Stimulated activated CD4-positive, alpha-beta T cell treated with anti-CD3 and anti-CD28 coated beads, Interleukin-15, amount 100 ng/mL, for 1 hour (primary cell): Measurements from ENCODE around the gene TCF12.
"Not testable (repeated sequence)": the region's sequence is repeated elsewhere in the genome, so short reads cannot be mapped to it uniquely, and the experiment has no call there.

Source experiments
- DNase-seq, 2 donors: peaks; one replicate each; pipeline ENCODE4 v3.0.0-alpha.2; 2020; ENCODE audit warnings: low read depth in 1 of 2, low spot score in 1 of 2

The TCF12 gene

GRCh38 chr15:57089815-57090495 is 171.5 kb downstream of the TCF12 start:
- no peak for DNase-seq

DNA sequence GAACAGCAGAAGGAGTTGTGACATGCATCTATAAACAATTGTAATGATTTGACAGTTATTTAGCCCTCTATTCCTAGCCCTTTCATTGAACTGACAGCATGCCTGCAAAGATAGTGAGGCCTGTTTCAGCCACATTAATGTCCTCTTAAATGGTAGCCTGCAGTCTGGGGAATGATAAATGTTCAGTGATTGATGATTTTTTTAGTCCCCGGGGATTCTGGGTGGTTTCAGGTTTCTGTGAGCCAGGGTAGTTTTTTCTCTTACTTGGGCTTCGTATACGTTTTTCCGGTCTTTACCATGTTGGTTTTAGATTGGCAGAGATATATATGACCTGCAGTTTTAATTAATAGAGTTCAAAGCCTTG is 172.0 kb downstream of the TCF12 start:
- DNase-seq = no peak

DNA sequence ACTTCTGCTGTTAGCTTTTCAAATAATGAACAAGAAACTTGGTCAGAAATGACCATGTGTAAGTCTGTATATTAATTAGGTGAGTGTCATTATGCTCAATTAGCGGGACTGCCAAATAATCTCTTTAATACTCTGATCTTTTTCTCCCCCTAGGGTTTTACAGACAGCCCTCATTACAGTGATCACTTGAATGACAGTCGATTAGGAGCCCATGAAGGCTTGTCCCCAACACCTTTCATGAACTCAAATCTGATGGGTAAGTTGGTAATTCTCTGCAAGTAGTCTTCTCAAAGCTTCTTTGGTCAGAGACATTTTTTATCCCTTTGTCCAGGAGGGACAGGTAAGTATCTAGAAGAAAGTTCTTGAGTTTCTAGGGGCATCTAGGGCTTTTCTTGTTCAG is 173.2 kb downstream of the TCF12 start:
- no peak for DNase-seq

- no peak for DNase-seq
Observed at GRCh38 chr15:57092252-57092651, 173.8 kb downstream of the TCF12 start.

DNA sequence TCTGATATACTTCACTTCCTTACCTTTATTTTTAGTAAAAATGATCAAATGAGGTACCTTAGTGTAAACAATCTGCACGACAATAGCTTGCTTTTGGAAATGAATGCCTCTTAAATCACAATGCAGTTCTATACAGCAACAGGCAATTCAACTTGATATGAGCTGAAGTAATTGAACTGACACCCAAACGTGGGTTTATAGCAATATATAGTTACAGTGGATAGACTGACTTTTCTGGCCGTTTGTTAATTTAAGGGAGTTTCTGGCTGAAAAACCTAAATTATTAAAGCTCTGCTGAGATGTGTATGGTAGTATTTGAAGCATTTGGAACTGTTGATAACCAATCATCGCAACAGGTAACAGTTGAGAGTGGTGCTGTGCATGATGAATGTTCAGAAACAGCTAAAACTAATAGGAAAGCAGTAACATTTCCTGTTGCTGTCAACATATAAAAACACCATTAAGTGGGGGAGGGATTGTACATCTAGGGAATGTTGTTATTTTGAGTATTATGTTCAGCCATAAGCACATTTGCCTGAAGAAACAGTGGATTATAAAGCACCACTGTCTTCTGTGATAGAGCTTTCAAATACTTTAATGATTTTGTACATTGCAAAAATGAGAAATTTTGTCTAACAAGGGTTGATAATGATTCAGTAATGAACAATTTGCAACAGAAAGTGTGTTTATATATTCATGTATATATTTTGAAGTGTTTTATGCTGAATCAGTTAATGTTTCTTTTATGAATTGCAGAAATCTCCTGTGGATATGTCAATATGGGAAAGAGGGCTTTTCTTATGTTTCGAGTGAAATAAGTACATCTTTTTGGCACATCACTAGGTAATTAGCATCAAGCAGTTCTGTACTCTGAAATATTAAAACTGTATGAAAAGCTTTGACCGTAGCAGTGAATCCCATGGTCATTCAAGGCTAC is 176.1 kb downstream of the TCF12 start:
- no peak for DNase-seq

GRCh38 chr15:57095896-57096295 is 177.5 kb downstream of the TCF12 start:
- no peak for DNase-seq

DNA sequence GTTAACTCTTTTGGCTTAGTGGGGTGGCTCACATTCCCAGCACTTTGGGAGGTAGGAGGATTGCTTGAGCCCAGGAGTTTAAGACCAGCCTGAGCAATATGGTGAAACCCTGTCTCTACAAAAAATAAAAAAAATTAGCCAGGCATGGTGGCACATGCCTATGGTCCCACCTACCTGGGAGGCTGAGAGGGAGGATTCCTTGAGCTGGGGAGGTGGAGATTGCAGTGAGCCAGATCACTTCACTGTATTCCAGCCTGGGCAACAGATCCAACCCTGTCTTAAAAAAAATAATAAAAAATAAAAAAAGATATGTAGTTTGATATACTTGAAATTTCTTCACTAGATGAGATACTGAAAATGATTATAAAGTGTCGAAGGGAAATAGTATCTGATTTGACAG is 178.8 kb downstream of the TCF12 start:
- DNase-seq = no peak

GRCh38 chr15:57097919-57098543 is 179.6 kb downstream of the TCF12 start:
- not testable (repeated sequence) for DNase-seq

DNA sequence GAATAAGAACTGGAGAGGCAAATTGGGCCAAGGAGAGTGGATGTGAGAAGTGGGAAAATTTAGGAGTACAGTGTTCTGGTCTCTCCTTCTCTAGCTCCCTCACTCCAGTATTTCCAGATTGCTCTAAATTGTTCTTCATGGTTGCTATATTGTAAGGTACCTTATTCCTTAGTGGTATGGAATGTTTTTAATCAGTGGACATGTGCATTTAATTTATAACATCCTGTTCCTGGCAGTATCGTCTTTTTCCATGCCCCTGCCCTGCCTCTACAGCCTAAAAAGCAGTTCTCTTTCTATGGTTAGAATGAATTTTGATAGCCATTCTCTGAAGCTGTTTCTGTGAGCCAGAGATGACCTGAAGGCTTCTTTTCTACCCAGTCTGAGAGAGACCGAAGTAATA is 180.5 kb downstream of the TCF12 start:
- DNase-seq = no peak

DNA sequence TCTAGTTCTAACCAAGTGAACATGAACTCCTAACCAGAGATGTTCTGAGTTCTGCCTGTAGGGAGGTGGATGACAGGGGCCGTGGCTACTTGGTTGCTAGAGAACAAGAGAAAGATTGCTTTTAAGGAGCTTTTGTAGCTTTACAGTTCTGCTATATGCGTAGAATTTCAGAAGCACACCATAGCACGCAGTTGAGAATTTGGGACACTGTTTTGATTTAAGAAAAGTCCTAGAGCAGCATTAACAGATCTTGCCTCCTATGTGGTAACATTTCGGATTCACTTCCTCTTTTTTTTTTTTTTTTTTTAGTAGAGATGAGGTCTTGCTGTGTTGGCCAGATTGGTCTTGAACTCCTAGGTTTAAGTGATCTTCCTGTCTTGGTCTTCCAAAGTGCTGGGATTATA is 181.7 kb downstream of the TCF12 start:
- no peak for DNase-seq

DNA sequence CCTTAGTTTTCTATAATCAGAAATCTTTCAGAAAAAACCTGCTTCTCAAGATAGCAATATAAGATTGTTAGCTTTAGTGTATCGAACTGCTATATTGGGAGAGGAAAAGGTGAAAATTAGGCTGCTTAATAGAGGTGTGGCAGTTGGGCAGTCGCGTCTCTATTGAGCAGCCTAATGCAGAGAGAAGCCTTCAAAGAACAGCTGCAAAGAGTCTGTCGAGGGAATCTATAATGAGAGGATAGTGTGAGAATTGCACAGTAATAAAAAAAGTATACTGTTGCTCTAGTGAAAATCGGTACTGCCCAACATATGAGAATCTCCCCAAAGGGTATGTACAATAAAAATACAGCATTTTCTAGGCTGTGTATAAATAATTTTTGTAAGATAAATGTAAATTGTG is 184.4 kb downstream of the TCF12 start:
- DNase-seq = no peak

DNA sequence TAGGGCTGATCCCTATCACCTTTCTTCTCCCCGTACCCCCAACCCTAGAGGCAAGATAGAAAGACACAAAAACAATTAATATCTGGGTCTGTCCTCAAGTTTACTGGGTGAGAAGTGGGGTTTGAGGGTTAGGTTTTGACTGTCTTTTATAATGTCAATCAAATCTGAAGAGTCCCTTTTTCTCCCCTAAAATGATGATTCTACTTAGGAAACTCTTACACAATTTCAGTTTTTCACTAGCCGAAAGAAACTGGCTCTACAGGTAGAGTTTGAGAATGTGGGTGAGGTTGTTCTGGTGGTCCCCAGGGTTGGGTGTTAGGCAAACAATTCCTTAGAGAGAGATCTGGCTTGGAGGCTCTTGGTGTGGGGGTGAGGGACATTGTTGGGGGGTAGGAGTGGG is 189.9 kb downstream of the TCF12 start:
- DNase-seq = no peak

GRCh38 chr15:57109005-57109404 is 190.6 kb downstream of the TCF12 start:
- no peak for DNase-seq

DNA sequence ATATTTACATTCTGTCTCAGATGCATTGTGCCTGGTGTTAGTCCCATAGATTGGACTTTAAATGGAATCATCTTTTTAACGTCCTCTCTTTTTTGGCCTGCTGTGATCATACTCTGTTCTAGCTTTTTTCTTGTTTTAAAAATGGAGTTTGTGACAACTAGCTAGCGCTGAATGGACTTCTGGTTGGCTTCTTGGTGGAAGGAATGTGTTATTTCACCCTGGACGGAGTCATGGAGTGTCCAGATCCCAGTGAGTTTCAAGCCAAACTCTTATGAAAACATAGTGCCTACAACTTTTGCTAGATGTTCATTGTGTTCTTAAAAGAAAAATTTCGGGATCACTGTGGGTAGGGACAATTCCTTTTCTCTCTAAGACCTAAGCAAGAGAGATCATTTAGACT is 192.6 kb downstream of the TCF12 start:
- no peak for DNase-seq

- DNase-seq = no peak
Observed at GRCh38 chr15:57112178-57112577, 193.7 kb downstream of the TCF12 start.

DNA sequence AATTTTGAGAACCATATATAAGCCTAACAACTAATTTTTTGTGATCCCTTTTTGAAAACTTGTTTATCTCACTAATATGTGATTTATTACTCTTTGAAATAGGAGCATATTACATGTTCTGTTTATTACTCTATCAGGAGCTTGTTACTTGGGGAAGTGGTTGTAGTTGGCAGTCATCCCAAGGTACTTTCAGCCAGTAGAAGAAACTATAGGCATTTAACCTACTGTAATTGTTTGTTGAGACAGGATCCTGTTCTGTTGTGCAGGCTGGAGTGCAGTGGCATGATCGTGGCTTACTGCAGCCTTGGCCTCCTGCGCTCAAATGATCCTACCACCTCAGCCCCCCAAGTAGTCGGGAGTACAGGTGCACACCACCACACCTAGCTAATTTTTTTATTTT is 195.6 kb downstream of the TCF12 start:
- no peak for DNase-seq

DNA sequence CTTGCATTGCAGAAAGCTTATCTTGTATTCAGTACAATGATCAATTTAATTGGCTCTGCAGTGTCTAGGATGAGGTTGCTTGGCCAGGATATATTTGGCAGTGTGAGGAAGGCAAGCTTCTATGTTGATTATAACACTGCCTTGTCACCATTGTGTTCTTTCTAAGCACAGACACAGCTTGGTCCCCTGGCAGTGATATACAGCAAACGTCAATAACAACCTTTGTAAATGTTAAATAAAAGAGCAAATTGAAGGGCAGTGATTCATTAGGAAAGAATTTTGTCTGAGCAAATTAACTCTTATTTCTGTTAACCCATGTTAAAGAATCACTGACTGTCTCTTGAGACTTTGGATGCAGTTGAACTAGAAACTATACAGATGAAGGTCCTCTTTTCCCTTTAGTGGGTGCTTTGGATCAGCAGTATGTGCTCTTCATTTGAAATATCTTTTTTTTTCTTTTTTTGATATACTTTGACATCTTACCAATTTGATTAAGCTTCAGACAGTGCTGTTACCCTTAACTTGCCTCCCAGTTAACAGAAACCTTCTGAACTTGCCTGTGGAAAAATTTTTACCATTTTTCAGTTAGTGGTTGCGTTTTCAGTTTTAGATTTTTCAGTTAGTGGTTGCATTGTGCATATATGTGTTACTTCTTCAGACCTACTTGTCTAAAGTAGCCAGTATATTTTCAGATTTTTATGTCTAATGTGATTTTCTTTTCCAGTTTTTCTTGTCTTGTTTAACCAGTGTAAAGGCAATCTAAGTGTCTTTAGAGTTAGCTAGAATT is 199.8 kb downstream of the TCF12 start:
- no peak for DNase-seq

DNA sequence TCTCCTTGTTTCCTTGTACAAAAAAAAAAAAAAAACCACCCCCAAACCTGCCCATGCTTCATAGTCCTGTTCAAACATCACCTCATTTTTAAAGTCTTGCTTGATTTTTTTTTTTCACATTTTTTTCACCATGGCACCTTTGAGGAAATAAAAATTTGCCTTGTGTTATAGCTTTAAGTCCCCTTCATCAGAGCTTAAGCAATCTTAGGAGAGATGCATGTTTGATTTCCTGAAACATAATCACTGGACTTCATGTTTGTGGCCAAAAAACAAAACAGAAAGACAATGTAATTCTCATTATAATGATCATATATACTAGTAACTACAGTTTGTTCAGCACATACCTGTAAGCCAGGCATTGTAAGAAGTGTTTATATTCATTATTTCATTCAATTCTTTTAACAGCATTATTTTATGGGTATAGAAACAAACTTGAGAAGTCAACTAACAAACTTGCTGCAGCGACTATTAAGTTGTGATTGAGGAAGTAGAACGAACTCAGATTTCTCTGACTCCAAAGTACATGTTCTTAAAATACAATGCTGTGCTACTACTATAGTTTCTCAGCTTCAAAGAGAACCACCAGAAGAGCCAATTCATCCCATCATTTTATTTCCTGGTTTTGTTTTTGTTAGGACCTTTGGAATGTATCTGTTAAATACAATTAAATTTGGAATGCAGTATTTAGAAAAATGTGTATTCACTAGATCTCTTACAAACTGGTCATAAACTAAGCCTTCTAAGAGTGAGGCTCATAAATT is 203.8 kb downstream of the TCF12 start:
- DNase-seq = no peak

DNA sequence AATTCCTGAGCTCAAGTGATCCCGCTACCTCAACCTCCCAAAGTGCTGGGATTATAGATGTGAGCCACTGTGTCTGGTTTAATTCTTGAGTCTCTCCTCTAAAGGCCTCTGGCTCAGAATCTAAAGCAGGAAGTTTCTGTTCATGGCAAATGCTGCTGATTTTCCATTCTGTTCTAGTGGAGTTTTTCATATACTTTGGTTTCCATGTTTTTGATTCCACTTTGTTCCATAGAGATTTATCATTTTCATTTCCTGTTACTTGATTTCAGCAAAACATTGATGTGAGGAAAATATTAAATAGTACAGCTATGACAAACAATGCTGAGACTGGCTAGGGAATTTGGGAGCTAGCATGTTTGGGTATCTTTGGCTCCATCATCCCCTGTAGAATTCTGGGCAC is 205.6 kb downstream of the TCF12 start:
- DNase-seq = no peak

DNA sequence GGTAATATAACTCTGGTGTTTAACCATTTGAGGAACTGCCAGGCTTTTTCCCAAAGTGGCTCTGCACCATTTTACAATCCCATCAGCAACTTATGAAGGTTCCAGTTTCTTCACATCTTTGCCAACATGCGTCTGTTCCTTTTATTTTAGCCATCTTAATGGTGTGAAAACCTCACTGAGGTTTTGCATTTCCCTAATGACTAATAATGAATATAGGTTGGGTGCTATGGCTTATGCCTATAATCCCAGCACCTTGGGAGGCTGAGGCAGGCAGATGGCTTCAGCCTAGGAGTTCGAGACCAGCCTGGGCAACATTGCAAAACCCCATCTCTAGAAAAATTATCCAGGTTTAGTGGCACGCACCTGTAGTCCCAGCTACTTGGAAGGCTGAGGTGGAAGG is 210.6 kb downstream of the TCF12 start:
- DNase-seq = no peak

DNA sequence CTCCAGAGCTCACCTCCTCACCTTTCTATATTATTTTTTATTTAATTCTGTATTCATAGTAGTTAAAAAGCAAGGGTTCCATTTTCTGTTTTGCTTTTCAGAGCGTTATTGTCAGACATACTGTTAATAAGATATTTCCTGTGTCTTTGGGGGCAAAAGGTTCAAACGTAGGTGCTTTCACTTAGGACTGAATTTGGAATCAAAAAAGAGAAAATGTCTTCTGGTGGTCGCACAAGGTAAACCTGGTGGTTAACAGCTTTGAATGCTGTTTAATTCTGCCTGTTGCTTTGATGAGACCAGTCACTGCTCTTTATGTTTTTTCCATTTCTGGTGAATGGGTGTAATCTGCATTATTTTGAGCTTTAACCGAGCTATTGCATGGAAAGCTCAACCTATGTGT is 212.5 kb downstream of the TCF12 start:
- DNase-seq = no peak
